H1 (cell line): ENCODE data around the gene LSM14B.

Experiments used
- EP300 ChIP-seq, 2 experiments: IDR thresholded peaks; 1 replicate in 1 of 2; 2 replicates in 1 of 2; pipeline ENCODE4 v1.6.1; 2011 to 2012; ENCODE audit warnings: low read depth in 2 of 2, low read length in 2 of 2, mild to moderate bottlenecking in 2 of 2, borderline replicate concordance in 1 of 2, inconsistent platforms in 1 of 2, moderate library complexity in 1 of 2
- HDAC6 ChIP-seq: IDR thresholded peaks from one replicate; pipeline ENCODE4 v1.7.1; 2012; ENCODE audit warnings: low read depth, mild to moderate bottlenecking, inconsistent platforms, low read length, moderate library complexity
- JUND ChIP-seq: IDR thresholded peaks from 2 replicates; pipeline ENCODE4 v1.6.1; 2011; ENCODE audit warnings: mild to moderate bottlenecking, improper control_type of control experiment, low read length
- NRF1 ChIP-seq: IDR thresholded peaks from 2 replicates; pipeline ENCODE4 v1.6.1; 2011; ENCODE audit warnings: mild to moderate bottlenecking, low read depth, low read length, improper control_type of control experiment
- POLR2A ChIP-seq, 2 experiments: IDR thresholded peaks; 1 replicate in 1 of 2; 2 replicates in 1 of 2; pipeline ENCODE4 v1.6.1; 2011; ENCODE audit warnings: low read depth in 2 of 2, low read length in 2 of 2, mild to moderate bottlenecking in 2 of 2; ENCODE audit errors: control extremely low read depth in 1 of 2
- POLR2AphosphoS5 ChIP-seq: IDR thresholded peaks from 2 replicates; pipeline ENCODE4 v1.6.1; 2011; ENCODE audit warnings: low read depth, low read length
- RFX5 ChIP-seq: IDR thresholded peaks from 2 replicates; pipeline ENCODE4 v1.6.1; 2011; ENCODE audit warnings: low read depth, low read length, improper control_type of control experiment, borderline replicate concordance
- RXRA ChIP-seq: IDR thresholded peaks from 2 replicates; pipeline ENCODE4 v1.6.1; 2011; ENCODE audit warnings: low read depth, mild to moderate bottlenecking, low read length, moderate library complexity; ENCODE audit not compliant: insufficient read depth
- SP1 ChIP-seq: IDR thresholded peaks from 2 replicates; pipeline ENCODE4 v1.6.1; 2011; ENCODE audit warnings: low read depth, low read length
- TAF1 ChIP-seq: IDR thresholded peaks from 2 replicates; pipeline ENCODE4 v1.6.1; 2011; ENCODE audit warnings: mild to moderate bottlenecking, low read depth, low read length
- TF ChIP-seq, protein P1 (sequence below): IDR thresholded peaks from 2 replicates; pipeline ENCODE4 v1.6.1; 2012; ENCODE audit warnings: inconsistent platforms
- TF ChIP-seq, protein P2 (sequence below), 3 experiments: IDR thresholded peaks; 1 replicate in 2 of 3; 2 replicates in 1 of 3; pipeline versions ENCODE4 v1.5.1 to v1.6.1; 2011; ENCODE audit warnings: low read length in 3 of 3, mild to moderate bottlenecking in 3 of 3, inconsistent platforms in 2 of 3, low read depth in 1 of 3, moderate library complexity in 1 of 3; ENCODE audit not compliant: insufficient read depth in 1 of 3; ENCODE audit errors: control extremely low read depth in 1 of 3

DNA sequence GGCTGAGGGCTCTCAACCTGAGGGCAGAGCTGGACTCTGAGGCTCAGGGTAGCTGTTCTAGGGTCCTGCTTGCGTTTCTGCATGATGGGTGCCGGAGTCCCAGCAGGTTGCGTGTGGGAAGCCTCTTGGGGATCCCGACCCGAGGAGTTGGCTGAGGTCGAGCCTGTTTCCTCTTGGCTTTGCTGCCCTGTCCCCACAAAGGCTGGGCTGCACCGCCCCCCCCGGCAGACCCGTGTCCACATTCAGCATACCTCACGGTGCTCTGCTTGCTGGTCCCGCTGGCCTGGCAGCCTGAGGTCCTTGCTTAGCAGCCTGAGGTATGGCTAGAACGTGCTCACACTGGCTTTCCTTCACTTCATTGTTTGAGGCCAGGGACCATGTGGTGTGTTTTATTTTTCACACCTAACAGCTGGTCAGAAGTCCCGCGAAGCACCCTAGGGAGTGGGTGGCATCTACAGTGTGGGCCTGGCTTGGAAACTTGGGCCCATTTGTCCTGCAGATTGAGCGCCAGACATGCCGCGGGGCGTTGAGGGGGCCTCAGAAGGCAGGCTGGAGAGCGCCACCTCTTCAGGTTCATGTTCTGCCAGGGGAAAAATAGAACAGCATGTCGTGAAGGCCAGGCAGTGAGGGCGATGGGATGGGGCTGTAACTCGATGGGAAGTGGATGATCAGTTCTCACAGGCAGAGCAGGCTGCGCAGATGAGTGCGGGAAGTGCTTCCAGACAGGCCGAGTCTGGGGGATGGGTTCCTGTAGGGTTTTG lies 9.5 kb downstream of the LSM14B start:
- TF ChIP-seq HDAC6 = no peak
- no peak for TF ChIP-seq RFX5
- no peak for TF ChIP-seq JUND
- TF ChIP-seq EP300 (IDR thresholded peaks at IDR 0.05; ENCODE audit: borderline replicate concordance in 1 of 2, low read depth in 2 of 2, low read length in 2 of 2) = no peak
- no peak for TF ChIP-seq RXRA
- no peak for TF ChIP-seq POLR2AphosphoS5
- TF ChIP-seq NRF1 = no peak
- TF ChIP-seq TAF1 = no peak
- TF ChIP-seq, protein P1, sequence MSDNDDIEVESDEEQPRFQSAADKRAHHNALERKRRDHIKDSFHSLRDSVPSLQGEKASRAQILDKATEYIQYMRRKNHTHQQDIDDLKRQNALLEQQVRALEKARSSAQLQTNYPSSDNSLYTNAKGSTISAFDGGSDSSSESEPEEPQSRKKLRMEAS = no peak
- no peak for TF ChIP-seq SP1
- TF ChIP-seq POLR2A (IDR thresholded peaks at IDR 0.05; ENCODE audit: control extremely low read depth in 1 of 2, low read depth in 2 of 2, low read length in 2 of 2) = no peak
- TF ChIP-seq, protein P2, sequence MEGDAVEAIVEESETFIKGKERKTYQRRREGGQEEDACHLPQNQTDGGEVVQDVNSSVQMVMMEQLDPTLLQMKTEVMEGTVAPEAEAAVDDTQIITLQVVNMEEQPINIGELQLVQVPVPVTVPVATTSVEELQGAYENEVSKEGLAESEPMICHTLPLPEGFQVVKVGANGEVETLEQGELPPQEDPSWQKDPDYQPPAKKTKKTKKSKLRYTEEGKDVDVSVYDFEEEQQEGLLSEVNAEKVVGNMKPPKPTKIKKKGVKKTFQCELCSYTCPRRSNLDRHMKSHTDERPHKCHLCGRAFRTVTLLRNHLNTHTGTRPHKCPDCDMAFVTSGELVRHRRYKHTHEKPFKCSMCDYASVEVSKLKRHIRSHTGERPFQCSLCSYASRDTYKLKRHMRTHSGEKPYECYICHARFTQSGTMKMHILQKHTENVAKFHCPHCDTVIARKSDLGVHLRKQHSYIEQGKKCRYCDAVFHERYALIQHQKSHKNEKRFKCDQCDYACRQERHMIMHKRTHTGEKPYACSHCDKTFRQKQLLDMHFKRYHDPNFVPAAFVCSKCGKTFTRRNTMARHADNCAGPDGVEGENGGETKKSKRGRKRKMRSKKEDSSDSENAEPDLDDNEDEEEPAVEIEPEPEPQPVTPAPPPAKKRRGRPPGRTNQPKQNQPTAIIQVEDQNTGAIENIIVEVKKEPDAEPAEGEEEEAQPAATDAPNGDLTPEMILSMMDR (IDR thresholded peaks at IDR 0.05; ENCODE audit: control extremely low read depth in 1 of 3, insufficient read depth in 1 of 3, low read depth in 1 of 3, low read length in 3 of 3) = no peak
